GM21390 (cell line): Measurements from ENCODE around the gene OR5M10.
"Not testable (repeated sequence)": the region's sequence is repeated elsewhere in the genome, so short reads cannot be mapped to it uniquely, and the experiment has no call there.

Experiments used
- ATAC-seq: cut with Tn5 transposase; IDR thresholded peaks from one replicate; pipeline ENCODE4 v1.9.1; 2021; ENCODE audit not compliant: unreplicated experiment

OR5M10 gene

GRCh38 chr11:56577621-56578020 lies at the start of gene OR5M10:
Gene OR5M10, minus strand, starts transcription at chr11:56577721. Its CDS starts 0 bp downstream, at chr11:56577721.
- no peak for ATAC-seq

- ATAC-seq = no peak
Observed at GRCh38 chr11:56625946-56626345, 48.4 kb upstream of the OR5M10 start.

- ATAC-seq = peak; percentile 84
Observed at GRCh38 chr11:56624661-56625110, 47.2 kb upstream of the OR5M10 start.

GRCh38 chr11:56611174-56611573 lies 33.7 kb upstream of the OR5M10 start:
- no peak for ATAC-seq

- ATAC-seq = not testable (repeated sequence)
Observed at GRCh38 chr11:56592088-56592717, 14.7 kb upstream of the OR5M10 start.

- no peak for ATAC-seq
Observed at GRCh38 chr11:56558574-56558973, 18.9 kb downstream of the OR5M10 start.

GRCh38 chr11:56554691-56555090 lies 22.8 kb downstream of the OR5M10 start:
- ATAC-seq = not testable (repeated sequence)

GRCh38 chr11:56545531-56545930 lies 32.0 kb downstream of the OR5M10 start:
- ATAC-seq = no peak

GRCh38 chr11:56543739-56544138 lies 33.8 kb downstream of the OR5M10 start:
- no peak for ATAC-seq

- ATAC-seq = no peak
Observed at GRCh38 chr11:56543157-56543556, 34.4 kb downstream of the OR5M10 start, which contains the start of gene OR5M11. Gene OR5M11, minus strand, starts transcription at chr11:56543257. Its CDS starts 0 bp downstream, at chr11:56543257.

- no peak for ATAC-seq
Observed at GRCh38 chr11:56533054-56533740, 44.3 kb downstream of the OR5M10 start.

GRCh38 chr11:56531856-56532255 lies 45.7 kb downstream of the OR5M10 start:
- ATAC-seq = no peak
